Embryonic facial prominence (tissue), 1 donor: ENCODE data around the gene CCNI2.
"Not testable (repeated sequence)": the region's sequence is repeated elsewhere in the genome, so short reads cannot be mapped to it uniquely, and the experiment has no call there.

Source experiments
- DNase-seq: peaks from one replicate; pipeline ENCODE4 v3.0.0-alpha.2; 2016; ENCODE audit errors: extremely low spot score

Gene CCNI2

GRCh38 chr5:132780577-132780976, 33.4 kb downstream of the CCNI2 start:
- no peak for DNase-seq

- no peak for DNase-seq
These were observed 33.8 kb downstream of the CCNI2 start for GRCh38 chr5:132781029-132781428.

GRCh38 chr5:132782101-132782500, 34.9 kb downstream of the CCNI2 start:
- no peak for DNase-seq

- DNase-seq = no peak
These were observed 38.1 kb downstream of the CCNI2 start for GRCh38 chr5:132785365-132785764.

GRCh38 chr5:132785864-132786263, 38.6 kb downstream of the CCNI2 start:
- DNase-seq = no peak

GRCh38 chr5:132787076-132787475, 39.9 kb downstream of the CCNI2 start:
- no peak for DNase-seq

- no peak for DNase-seq
These were observed 41.3 kb downstream of the CCNI2 start for GRCh38 chr5:132788508-132788907.

GRCh38 chr5:132788990-132789886, 42.0 kb downstream of the CCNI2 start:
- DNase-seq = no peak

- no peak for DNase-seq
These were observed 43.1 kb downstream of the CCNI2 start for GRCh38 chr5:132790201-132790865.

GRCh38 chr5:132791026-132791425, 43.8 kb downstream of the CCNI2 start:
- DNase-seq = no peak

- DNase-seq = no peak
These were observed 50.4 kb downstream of the CCNI2 start for GRCh38 chr5:132797651-132798050.

- DNase-seq = no peak
These were observed 52.2 kb downstream of the CCNI2 start for GRCh38 chr5:132799392-132799791.

GRCh38 chr5:132800545-132800944, 53.3 kb downstream of the CCNI2 start:
- DNase-seq = no peak

GRCh38 chr5:132802044-132802684, 54.9 kb downstream of the CCNI2 start:
- no peak for DNase-seq

GRCh38 chr5:132802685-132803066, 55.5 kb downstream of the CCNI2 start:
- not testable (repeated sequence) for DNase-seq
